Measurements from ENCODE around the gene ASIC2. TPM values are rescaled to one million over a fixed set of nuclear protein-coding genes. Genes with fewer than 3 reads are reported as not detected.

The ASIC2 gene
- total and polyA plus RNA-seq, 9 of the 15 experiments (the other 6 are each of a cell fraction or from before 2014, with no cell fraction given): not detected

DNA sequence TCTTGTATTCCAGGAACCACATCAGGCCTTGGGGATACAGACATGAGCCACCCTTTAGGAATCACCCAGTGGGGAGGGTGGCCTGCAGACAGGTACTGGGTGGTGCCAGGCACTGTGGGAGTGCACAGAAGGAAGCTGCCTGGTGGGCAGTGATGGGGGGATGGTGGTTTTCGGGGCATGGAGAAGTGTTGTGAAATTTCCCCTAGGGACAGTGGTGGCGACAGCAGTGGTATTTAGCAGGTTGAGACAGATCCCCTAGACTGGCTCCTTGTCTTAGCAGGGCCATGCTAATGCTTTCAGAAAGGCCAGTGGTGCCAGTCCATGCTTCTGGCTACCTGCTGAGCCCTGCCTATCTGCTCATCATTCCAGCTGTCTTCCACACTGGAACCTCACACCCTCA, 171.8 kb downstream of the ASIC2 start:
- no peak for FAIRE-seq
- 0% methylated on average over 2 of the region's 2 CpGs for WGBS (ENCODE audit: insufficient coverage, low coverage, missing lambda C conversion rate)
- TF ChIP-seq, protein P1, sequence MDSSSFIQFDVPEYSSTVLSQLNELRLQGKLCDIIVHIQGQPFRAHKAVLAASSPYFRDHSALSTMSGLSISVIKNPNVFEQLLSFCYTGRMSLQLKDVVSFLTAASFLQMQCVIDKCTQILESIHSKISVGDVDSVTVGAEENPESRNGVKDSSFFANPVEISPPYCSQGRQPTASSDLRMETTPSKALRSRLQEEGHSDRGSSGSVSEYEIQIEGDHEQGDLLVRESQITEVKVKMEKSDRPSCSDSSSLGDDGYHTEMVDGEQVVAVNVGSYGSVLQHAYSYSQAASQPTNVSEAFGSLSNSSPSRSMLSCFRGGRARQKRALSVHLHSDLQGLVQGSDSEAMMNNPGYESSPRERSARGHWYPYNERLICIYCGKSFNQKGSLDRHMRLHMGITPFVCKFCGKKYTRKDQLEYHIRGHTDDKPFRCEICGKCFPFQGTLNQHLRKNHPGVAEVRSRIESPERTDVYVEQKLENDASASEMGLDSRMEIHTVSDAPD (CRISPR knock-in tag; IDR thresholded peaks at IDR 0.05): no peak
- TF ChIP-seq SMC3 (conservative IDR thresholded peaks at IDR 0.05; ENCODE audit: insufficient read depth, low read depth, low read length) (no peak), TCFL5 (CRISPR knock-in tag; conservative IDR thresholded peaks at IDR 0.05) (no peak), ZNF311 (CRISPR knock-in tag; IDR thresholded peaks at IDR 0.05) (no peak), MAFG (tag; conservative IDR thresholded peaks at IDR 0.05) (no peak)
- TF ChIP-seq, protein P2, sequence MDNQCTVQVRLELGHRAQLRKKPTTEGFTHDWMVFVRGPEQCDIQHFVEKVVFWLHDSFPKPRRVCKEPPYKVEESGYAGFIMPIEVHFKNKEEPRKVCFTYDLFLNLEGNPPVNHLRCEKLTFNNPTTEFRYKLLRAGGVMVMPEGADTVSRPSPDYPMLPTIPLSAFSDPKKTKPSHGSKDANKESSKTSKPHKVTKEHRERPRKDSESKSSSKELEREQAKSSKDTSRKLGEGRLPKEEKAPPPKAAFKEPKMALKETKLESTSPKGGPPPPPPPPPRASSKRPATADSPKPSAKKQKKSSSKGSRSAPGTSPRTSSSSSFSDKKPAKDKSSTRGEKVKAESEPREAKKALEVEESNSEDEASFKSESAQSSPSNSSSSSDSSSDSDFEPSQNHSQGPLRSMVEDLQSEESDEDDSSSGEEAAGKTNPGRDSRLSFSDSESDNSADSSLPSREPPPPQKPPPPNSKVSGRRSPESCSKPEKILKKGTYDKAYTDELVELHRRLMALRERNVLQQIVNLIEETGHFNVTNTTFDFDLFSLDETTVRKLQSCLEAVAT (IDR thresholded peaks at IDR 0.05): no peak
- TF ChIP-seq, protein P3, sequence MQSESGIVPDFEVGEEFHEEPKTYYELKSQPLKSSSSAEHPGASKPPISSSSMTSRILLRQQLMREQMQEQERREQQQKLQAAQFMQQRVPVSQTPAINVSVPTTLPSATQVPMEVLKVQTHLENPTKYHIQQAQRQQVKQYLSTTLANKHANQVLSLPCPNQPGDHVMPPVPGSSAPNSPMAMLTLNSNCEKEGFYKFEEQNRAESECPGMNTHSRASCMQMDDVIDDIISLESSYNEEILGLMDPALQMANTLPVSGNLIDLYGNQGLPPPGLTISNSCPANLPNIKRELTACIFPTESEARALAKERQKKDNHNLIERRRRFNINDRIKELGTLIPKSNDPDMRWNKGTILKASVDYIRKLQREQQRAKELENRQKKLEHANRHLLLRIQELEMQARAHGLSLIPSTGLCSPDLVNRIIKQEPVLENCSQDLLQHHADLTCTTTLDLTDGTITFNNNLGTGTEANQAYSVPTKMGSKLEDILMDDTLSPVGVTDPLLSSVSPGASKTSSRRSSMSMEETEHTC (IDR thresholded peaks at IDR 0.05): no peak
- TF ChIP-seq, protein P4, sequence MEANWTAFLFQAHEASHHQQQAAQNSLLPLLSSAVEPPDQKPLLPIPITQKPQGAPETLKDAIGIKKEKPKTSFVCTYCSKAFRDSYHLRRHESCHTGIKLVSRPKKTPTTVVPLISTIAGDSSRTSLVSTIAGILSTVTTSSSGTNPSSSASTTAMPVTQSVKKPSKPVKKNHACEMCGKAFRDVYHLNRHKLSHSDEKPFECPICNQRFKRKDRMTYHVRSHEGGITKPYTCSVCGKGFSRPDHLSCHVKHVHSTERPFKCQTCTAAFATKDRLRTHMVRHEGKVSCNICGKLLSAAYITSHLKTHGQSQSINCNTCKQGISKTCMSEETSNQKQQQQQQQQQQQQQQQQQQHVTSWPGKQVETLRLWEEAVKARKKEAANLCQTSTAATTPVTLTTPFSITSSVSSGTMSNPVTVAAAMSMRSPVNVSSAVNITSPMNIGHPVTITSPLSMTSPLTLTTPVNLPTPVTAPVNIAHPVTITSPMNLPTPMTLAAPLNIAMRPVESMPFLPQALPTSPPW (CRISPR knock-in tag; IDR thresholded peaks at IDR 0.05): no peak
- TF ChIP-seq, protein P5, sequence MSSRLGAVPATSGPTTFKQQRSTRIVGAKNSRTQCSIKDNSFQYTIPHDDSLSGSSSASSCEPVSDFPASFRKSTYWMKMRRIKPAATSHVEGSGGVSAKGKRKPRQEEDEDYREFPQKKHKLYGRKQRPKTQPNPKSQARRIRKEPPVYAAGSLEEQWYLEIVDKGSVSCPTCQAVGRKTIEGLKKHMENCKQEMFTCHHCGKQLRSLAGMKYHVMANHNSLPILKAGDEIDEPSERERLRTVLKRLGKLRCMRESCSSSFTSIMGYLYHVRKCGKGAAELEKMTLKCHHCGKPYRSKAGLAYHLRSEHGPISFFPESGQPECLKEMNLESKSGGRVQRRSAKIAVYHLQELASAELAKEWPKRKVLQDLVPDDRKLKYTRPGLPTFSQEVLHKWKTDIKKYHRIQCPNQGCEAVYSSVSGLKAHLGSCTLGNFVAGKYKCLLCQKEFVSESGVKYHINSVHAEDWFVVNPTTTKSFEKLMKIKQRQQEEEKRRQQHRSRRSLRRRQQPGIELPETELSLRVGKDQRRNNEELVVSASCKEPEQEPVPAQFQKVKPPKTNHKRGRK (tag; IDR thresholded peaks at IDR 0.05): no peak
- TF ChIP-seq, protein P6, sequence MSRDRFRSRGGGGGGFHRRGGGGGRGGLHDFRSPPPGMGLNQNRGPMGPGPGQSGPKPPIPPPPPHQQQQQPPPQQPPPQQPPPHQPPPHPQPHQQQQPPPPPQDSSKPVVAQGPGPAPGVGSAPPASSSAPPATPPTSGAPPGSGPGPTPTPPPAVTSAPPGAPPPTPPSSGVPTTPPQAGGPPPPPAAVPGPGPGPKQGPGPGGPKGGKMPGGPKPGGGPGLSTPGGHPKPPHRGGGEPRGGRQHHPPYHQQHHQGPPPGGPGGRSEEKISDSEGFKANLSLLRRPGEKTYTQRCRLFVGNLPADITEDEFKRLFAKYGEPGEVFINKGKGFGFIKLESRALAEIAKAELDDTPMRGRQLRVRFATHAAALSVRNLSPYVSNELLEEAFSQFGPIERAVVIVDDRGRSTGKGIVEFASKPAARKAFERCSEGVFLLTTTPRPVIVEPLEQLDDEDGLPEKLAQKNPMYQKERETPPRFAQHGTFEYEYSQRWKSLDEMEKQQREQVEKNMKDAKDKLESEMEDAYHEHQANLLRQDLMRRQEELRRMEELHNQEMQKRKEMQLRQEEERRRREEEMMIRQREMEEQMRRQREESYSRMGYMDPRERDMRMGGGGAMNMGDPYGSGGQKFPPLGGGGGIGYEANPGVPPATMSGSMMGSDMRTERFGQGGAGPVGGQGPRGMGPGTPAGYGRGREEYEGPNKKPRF (IDR thresholded peaks at IDR 0.05; ENCODE audit: low read depth, low read length): no peak
- TF ChIP-seq, protein P7, sequence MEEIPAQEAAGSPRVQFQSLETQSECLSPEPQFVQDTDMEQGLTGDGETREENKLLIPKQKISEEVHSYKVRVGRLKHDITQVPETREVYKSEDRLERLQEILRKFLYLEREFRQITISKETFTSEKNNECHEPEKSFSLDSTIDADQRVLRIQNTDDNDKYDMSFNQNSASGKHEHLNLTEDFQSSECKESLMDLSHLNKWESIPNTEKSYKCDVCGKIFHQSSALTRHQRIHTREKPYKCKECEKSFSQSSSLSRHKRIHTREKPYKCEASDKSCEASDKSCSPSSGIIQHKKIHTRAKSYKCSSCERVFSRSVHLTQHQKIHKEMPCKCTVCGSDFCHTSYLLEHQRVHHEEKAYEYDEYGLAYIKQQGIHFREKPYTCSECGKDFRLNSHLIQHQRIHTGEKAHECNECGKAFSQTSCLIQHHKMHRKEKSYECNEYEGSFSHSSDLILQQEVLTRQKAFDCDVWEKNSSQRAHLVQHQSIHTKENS (CRISPR knock-in tag; IDR thresholded peaks at IDR 0.05): no peak

More for the DNA sequence above, 171.8 kb downstream of the ASIC2 start:
- H3K9me3 ChIP-seq (replicated peaks; ENCODE audit: control insufficient read depth, insufficient read depth, low read depth, low read length): no peaks in the 10 kb centered on the region
- no peak overlapping the region for H3K9ac ChIP-seq (ENCODE audit: insufficient read depth in 1 of 2, low read depth in 2 of 2, low read length in 2 of 2)
- H2AFZ ChIP-seq (ENCODE audit: low read depth, low read length): no peak overlapping the region
- no TSS peak for BruUV-seq (replicated peaks)
- in situ Hi-C loops (cut with MboI): no loop called here
- H3K27me3 ChIP-seq (ENCODE audit: control insufficient read depth in 2 of 2, insufficient read depth in 2 of 2, low read length in 2 of 2): peaks cover 7 to 24% of the 10 kb centered on the region in 2 experiments; a peak in 3 of 5 replicates
- H3K4me2 ChIP-seq (ENCODE audit: insufficient read depth, low read length): no peak overlapping the region
- CTCF ChIA-PET (ENCODE audit: low intra/inter-chr PET ratio): no interaction called here
- no peak overlapping the region for H3K4me3 ChIP-seq
- no peaks in the 10 kb centered on the region for H3K79me2 ChIP-seq (ENCODE audit: control insufficient read depth, insufficient read depth, low read length)
- H4K20me1 ChIP-seq (replicated peaks; ENCODE audit: control insufficient read depth, insufficient read depth, low read length): no peaks in the 10 kb centered on the region; the same call in 1 of the 2 replicates
- no peak for DNase-seq (ENCODE audit: extremely low read depth in 1 of 4, low spot score in 3 of 4)
- no peak for ATAC-seq
- H3K36me3 ChIP-seq (ENCODE audit: control insufficient read depth, insufficient read depth, low read length): no peaks in the 10 kb centered on the region
- H3K9me1 ChIP-seq (ENCODE audit: control insufficient read depth, insufficient read depth, low read length): no peaks in the 10 kb centered on the region
- intact Hi-C loops (cut with micrococcal nuclease): no loop called here
- POLR2A ChIA-PET: no interaction called here
- no peak overlapping the region for H3K27ac ChIP-seq (ENCODE audit: extremely low read depth, low read depth, low read length)
- no peaks in the 10 kb centered on the region for H3K4me1 ChIP-seq (replicated peaks in 1 of 2; ENCODE audit: control insufficient read depth in 2 of 2, insufficient read depth in 2 of 2, low read length in 2 of 2)
